Endothelial cell of umbilical vein (primary cell): ENCODE measurements around the gene TTN. TPM values are rescaled to one million over a fixed set of nuclear protein-coding genes. Genes with fewer than 3 reads are reported as not detected.

Source experiments
- BruUV-seq: library from RNA; stranded (reverse); fragments of 400-500 nt; replicated peaks from 2 replicates; lab custom pipeline; 2021; lab: Mats Ljungman, UMichigan
- CTCF ChIA-PET: fragments of 300-600, 350-600 bp; sonication (Branson Sonifier 250); formaldehyde crosslinking; loops from one replicate; lab custom pipeline; 2021; ENCODE audit warnings: antibody characterized with exemption, inconsistent platforms; lab: Charles Lee
- POLR2A ChIA-PET: fragments of 300-600, 350-600 bp; sonication (Branson Sonifier 250); formaldehyde crosslinking; loops from one replicate; lab custom pipeline; 2021; ENCODE audit warnings: antibody characterized with exemption, inconsistent platforms; lab: Charles Lee
- DNase-seq: peaks from one replicate; pipeline ENCODE4 v3.0.0-alpha.2; 2011; ENCODE audit warnings: low read depth, low spot score
- FAIRE-seq: peaks from 2 replicates; lab custom pipeline; 2011; peaks lifted over from hg19 to GRCh38; lab: Jason Lieb, UNC
- H2AFZ ChIP-seq: 2 replicates; pipeline ENCODE4 v1.6.0; 2012; ENCODE audit warnings: low read depth, low read length, control low read depth, inconsistent platforms
- H3K27ac ChIP-seq: 2 replicates; pipeline ENCODE4 v1.5.1; 2011; ENCODE audit warnings: low read depth, mild to moderate bottlenecking, control low read depth, low read length, moderate library complexity; ENCODE audit not compliant: insufficient read depth
- H3K27me3 ChIP-seq, 2 experiments: 2 replicates each; pipeline versions ENCODE4 v1.6.0 to v1.6.1; 2011; ENCODE audit warnings: low read length in 2 of 2, mixed read lengths in 1 of 2; ENCODE audit not compliant: control insufficient read depth in 2 of 2, insufficient read depth in 2 of 2
- H3K36me3 ChIP-seq, 2 experiments: 2 replicates in 1 of 2; 3 replicates in 1 of 2; pipeline ENCODE4 v1.5.1; 2011; ENCODE audit warnings: low read length in 2 of 2, mild to moderate bottlenecking in 1 of 2, moderate library complexity in 1 of 2; ENCODE audit not compliant: control insufficient read depth in 2 of 2, insufficient read depth in 2 of 2; ENCODE audit errors: extremely low read depth in 1 of 2
- H3K4me1 ChIP-seq: 3 replicates; pipeline ENCODE4 v1.5.1; 2011; ENCODE audit warnings: mild to moderate bottlenecking, low read length; ENCODE audit not compliant: control insufficient read depth, insufficient read depth; ENCODE audit errors: extremely low read depth
- H3K4me2 ChIP-seq: 2 replicates; pipeline ENCODE4 v1.6.1; 2011; ENCODE audit warnings: low read length, control low read depth, mixed read lengths; ENCODE audit not compliant: insufficient read depth
- H3K4me3 ChIP-seq, 3 experiments: fragments of 200-600 bp in 1 of 3; sonication (generic), shearing (Covaris generic) in 1 of 3; replicated peaks in 1 of 3; 2 replicates each; pipeline ENCODE4 v1.5.1; 2011 to 2016; ENCODE audit warnings: control low read depth in 3 of 3, low read length in 3 of 3, mild to moderate bottlenecking in 2 of 3, inconsistent platforms in 1 of 3, low read depth in 1 of 3, moderate library complexity in 1 of 3; ENCODE audit not compliant: insufficient read depth in 1 of 3
- H3K79me2 ChIP-seq: 2 replicates; pipeline ENCODE4 v1.6.0; 2012; ENCODE audit warnings: low read length, inconsistent platforms; ENCODE audit not compliant: control insufficient read depth, insufficient read depth
- H3K9ac ChIP-seq: replicated peaks from 2 replicates; pipeline ENCODE3; 2011; ENCODE audit warnings: low read length, control low read depth; ENCODE audit not compliant: insufficient read depth; ENCODE audit errors: extremely low read depth
- H3K9me1 ChIP-seq: replicated peaks from 3 replicates; pipeline ENCODE4 v1.6.0; 2011; ENCODE audit warnings: mild to moderate bottlenecking, low read length; ENCODE audit not compliant: control insufficient read depth, insufficient read depth; ENCODE audit errors: extremely low read depth
- H3K9me3 ChIP-seq: replicated peaks from 2 replicates; pipeline ENCODE4 v1.5.1; 2012; ENCODE audit warnings: low read length, inconsistent platforms; ENCODE audit not compliant: control insufficient read depth, insufficient read depth
- H4K20me1 ChIP-seq: replicated peaks from 2 replicates; pipeline ENCODE3; 2011; ENCODE audit warnings: mild to moderate bottlenecking, low read length; ENCODE audit not compliant: control insufficient read depth, insufficient read depth; ENCODE audit errors: extremely low read depth
- CTCF ChIP-seq, 2 donors: IDR thresholded peaks; 1 replicate in 1 of 2; 2 replicates in 1 of 2; pipeline ENCODE4 v1.5.1; 2011; ENCODE audit warnings: low read length in 2 of 2, mild to moderate bottlenecking in 2 of 2, moderate library complexity in 2 of 2, control low read depth in 1 of 2, inconsistent platforms in 1 of 2, low read depth in 1 of 2; ENCODE audit not compliant: insufficient read depth in 1 of 2; ENCODE audit errors: extremely low read depth in 1 of 2
- EZH2 ChIP-seq: IDR thresholded peaks from 2 replicates; pipeline ENCODE4 v1.6.1; 2012; ENCODE audit warnings: borderline replicate concordance, low read depth, mild to moderate bottlenecking, moderate library complexity, low read length, inconsistent platforms; ENCODE audit not compliant: severe bottlenecking
- FOS ChIP-seq: IDR thresholded peaks from 2 replicates; pipeline ENCODE4 v1.6.1; 2011; ENCODE audit warnings: mild to moderate bottlenecking, low read length, moderate library complexity, borderline replicate concordance; ENCODE audit not compliant: insufficient read depth
- GATA2 ChIP-seq: IDR thresholded peaks from 2 replicates; pipeline ENCODE4 v1.7.0; 2011; ENCODE audit warnings: low read depth, mild to moderate bottlenecking, moderate library complexity, mixed read lengths, low read length; ENCODE audit not compliant: insufficient read length, insufficient read depth
- JUN ChIP-seq: IDR thresholded peaks from 2 replicates; pipeline ENCODE4 v1.6.1; 2011; ENCODE audit warnings: borderline replicate concordance, low read depth; ENCODE audit not compliant: insufficient read length, insufficient read depth
- MYC ChIP-seq: IDR thresholded peaks from one replicate; pipeline ENCODE4 v1.6.1; 2011; ENCODE audit warnings: mild to moderate bottlenecking, low read depth, low read length
- POLR2A ChIP-seq: IDR thresholded peaks from 2 replicates; pipeline ENCODE4 v1.6.1; 2012; ENCODE audit warnings: low read depth, mild to moderate bottlenecking, control low read depth, low read length
- POLR2AphosphoS5 ChIP-seq: IDR thresholded peaks from 2 replicates; pipeline ENCODE4 v1.6.1; 2012; ENCODE audit warnings: low read depth, mild to moderate bottlenecking, control low read depth, low read length, moderate library complexity; ENCODE audit not compliant: insufficient read depth
- dilution Hi-C: fragments of 300-500 bp; cut with MboI; formaldehyde crosslinking; loops from one replicate; pipeline ENCODE4 v1.15.0; 2019; ENCODE audit warnings: low sequenced_read_pairs; ENCODE audit not compliant: extremely low pct_ligation_motif_present
- intact Hi-C: fragments of 100-400 bp; cut with micrococcal nuclease; formaldehyde crosslinking; loops from one replicate; pipeline ENCODE4 v1.10.0; 2022
- polyA plus RNA-seq, 4 experiments: library from polyadenylated mRNA; depleted of rRNA in 3 of 4; stranded (reverse) in 3 of 4; unstranded in 1 of 4; fragments of >200 nt; gene quantifications; 2 replicates each; pipeline versions ENCODE4 v1.2.1 to v1.2.3, GENCODE V29; 2011 to 2012; ENCODE audit warnings: missing spikeins in 1 of 4
- total RNA-seq: library from RNA; stranded (reverse); gene quantifications from 2 replicates; pipeline ENCODE4 v1.2.3, GENCODE V29; 2021
- TF ChIP-seq, protein P1 (sequence below): IDR thresholded peaks from 2 replicates; pipeline ENCODE4 v1.6.1; 2011; ENCODE audit not compliant: insufficient read depth, insufficient read length

TTN gene
- total and polyA plus RNA-seq, 2 donors (not counting 3 experiments of a cell fraction or from before 2014, with no cell fraction given) = 0.11 to 0.49 TPM

DNA sequence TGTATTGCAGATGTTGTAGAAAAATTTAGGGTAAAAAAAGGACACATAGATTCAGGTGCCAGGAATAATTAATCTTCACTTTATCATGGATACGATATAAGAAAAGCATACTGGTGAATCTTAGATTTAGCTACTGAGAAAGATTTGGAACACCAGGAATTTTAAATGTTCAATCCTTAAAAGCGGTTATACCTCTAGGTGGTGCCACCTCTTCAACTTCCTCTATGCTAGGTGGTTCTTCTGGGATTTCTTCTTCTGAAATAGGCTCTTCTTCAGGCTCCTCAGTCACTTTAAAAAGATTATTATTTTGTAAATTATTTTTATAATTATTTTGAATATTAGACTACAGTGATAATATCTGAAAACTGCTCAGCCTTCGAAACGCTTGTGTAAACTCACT, 133.1 kb downstream of the TTN start:
- no peaks in the 10 kb centered on the region for H3K36me3 ChIP-seq
- no peaks in the 10 kb centered on the region for H3K27me3 ChIP-seq
- no peak for DNase-seq
- peaks cover 4% of the 10 kb centered on the region for H3K9me1 ChIP-seq
- FAIRE-seq = no peak
- H3K79me2 ChIP-seq = no peaks in the 10 kb centered on the region
- no peaks in the 10 kb centered on the region for H4K20me1 ChIP-seq
- TF ChIP-seq MYC (no peak), POLR2A (no peak), POLR2AphosphoS5 (no peak), JUN (no peak), CTCF (IDR thresholded peaks at IDR 0.05; ENCODE audit: extremely low read depth in 1 of 2, insufficient read depth in 1 of 2, low read depth in 1 of 2, low read length in 2 of 2) (no peak), FOS (no peak), GATA2 (no peak), EZH2 (no peak)
- TF ChIP-seq, protein P1, sequence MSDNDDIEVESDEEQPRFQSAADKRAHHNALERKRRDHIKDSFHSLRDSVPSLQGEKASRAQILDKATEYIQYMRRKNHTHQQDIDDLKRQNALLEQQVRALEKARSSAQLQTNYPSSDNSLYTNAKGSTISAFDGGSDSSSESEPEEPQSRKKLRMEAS = no peak
- H3K9ac ChIP-seq = no peak overlapping the region
- POLR2A ChIA-PET = no interaction called here
- H3K4me3 ChIP-seq = no peak overlapping the region
- BruUV-seq = no TSS peak
- H3K9me3 ChIP-seq = no peaks in the 10 kb centered on the region
- no peaks in the 10 kb centered on the region for H3K4me1 ChIP-seq
- intact Hi-C loops = no loop called here
- dilution Hi-C loops = no loop called here
- no peak overlapping the region for H2AFZ ChIP-seq
- no peak overlapping the region for H3K4me2 ChIP-seq
- CTCF ChIA-PET = interaction anchor here (1.0 kb wide), 2 partner anchors 23 to 26 kb away, joined by 3 read pairs; no protein-coding TSS in a partner anchor
- H3K27ac ChIP-seq = no peak overlapping the region
